ENCODE measurements around the gene MBNL1. TPM values are rescaled to one million over a fixed set of nuclear protein-coding genes. Genes with fewer than 3 reads are reported as not detected.

MBNL1 gene
- polyA plus RNA-seq, 1 experiment = 203 TPM

DNA sequence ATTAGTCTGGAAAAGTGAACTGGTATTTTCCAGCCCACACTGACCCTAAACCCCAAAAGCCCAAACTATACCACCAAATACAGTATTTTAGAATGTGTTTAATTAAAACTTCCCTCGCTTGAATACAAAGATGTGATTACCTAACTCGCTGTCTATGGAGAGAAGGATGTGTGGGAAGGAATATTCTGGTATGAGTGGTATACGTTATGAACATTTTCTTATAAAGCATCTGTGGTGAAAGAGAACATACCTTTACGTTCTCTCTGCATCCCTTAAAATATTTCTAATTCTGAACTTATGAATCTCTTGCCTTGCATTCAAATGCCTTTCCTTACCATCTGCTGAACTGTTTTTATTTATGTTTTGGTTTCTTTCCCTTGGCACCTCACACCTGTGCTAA is 201.4 kb downstream of the MBNL1 start:
- H3K27me3 ChIP-seq (ENCODE audit: control insufficient read depth, insufficient read depth, low read length) = no peaks in the 10 kb centered on the region
- H3K36me3 ChIP-seq (ENCODE audit: control insufficient read depth, insufficient read depth, low read length) = no peaks in the 10 kb centered on the region
- CTCF ChIA-PET = no interaction called here
- POLR2A ChIA-PET = no interaction called here
- TF ChIP-seq, protein P1, sequence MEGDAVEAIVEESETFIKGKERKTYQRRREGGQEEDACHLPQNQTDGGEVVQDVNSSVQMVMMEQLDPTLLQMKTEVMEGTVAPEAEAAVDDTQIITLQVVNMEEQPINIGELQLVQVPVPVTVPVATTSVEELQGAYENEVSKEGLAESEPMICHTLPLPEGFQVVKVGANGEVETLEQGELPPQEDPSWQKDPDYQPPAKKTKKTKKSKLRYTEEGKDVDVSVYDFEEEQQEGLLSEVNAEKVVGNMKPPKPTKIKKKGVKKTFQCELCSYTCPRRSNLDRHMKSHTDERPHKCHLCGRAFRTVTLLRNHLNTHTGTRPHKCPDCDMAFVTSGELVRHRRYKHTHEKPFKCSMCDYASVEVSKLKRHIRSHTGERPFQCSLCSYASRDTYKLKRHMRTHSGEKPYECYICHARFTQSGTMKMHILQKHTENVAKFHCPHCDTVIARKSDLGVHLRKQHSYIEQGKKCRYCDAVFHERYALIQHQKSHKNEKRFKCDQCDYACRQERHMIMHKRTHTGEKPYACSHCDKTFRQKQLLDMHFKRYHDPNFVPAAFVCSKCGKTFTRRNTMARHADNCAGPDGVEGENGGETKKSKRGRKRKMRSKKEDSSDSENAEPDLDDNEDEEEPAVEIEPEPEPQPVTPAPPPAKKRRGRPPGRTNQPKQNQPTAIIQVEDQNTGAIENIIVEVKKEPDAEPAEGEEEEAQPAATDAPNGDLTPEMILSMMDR (IDR thresholded peaks at IDR 0.05; ENCODE audit: insufficient read depth, low read depth, low read length) = no peak
- DNase-seq (ENCODE audit: low read depth) = no peak
- no peak overlapping the region for H3K4me3 ChIP-seq (ENCODE audit: low read depth, low read length)

DNA sequence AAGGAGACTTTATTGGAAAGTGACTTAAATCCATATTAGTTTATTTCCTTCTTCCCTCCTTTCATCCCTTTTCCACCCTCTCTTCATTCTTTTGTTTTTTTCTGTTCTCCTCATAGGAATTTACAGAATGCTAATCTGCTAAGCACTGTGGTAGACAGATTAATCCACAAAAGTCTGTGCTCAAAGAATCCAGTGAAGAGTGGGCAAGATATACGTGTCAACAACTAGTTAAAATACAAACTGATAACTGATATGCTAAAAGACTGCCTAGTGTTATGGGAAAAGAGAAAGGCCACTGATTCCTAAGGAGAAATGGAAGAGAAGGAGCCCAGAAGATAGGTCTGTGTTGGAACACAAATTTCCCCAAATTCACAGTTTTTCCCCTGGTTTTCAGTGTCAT is 202.2 kb downstream of the MBNL1 start:
- Histone ChIP-seq H3K27me3 (ENCODE audit: control insufficient read depth, insufficient read depth, low read length) (no peaks in the 10 kb centered on the region), H3K4me3 (ENCODE audit: low read depth, low read length) (no peak overlapping the region), H3K36me3 (ENCODE audit: control insufficient read depth, insufficient read depth, low read length) (no peaks in the 10 kb centered on the region)
- POLR2A ChIA-PET = no interaction called here
- CTCF ChIA-PET = no interaction called here
- TF ChIP-seq, protein P1 (IDR thresholded peaks at IDR 0.05; ENCODE audit: insufficient read depth, low read depth, low read length) = no peak
- DNase-seq (ENCODE audit: low read depth) = no peak

DNA sequence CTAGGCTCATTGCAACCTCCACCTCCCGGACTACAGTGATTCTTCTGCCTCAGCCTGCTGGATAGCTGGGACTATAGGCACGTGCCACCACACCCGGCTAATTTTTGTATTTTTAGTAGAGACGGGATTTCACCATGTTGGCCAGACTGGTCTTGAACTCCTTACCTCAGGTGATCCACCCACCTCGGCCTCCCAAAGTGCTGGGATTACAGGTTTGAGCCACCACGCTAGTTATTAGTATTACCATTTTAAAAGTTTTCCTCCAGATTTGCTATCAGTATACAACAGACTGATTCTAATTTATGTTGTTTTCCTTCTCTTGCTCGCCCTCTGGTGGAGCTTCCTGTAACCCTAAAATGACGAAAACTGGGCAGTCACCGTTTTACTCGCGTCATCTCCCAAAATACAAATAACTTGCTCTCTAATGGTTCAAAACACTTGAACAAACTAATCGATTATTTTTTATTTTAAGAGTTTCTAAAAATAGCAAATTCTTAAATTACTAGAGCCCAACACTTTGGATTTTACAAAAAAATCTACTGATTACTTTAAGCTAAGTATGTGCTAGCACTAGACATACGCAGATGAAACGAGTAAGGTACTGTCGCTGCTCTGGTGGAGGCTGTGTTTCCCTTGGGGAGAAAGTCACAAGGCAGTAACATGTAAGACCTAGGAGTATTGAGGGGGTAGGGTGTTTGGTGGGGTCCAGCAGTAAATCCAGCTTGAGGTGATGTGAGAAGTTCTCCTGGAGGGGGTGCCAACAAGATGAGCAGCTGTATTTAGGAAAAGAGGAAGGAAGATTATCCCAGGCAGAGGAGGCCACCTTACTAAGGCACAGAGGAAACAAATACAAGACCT is 203.3 kb downstream of the MBNL1 start:
- Histone ChIP-seq H3K27me3 (ENCODE audit: control insufficient read depth, insufficient read depth, low read length) (no peaks in the 10 kb centered on the region), H3K4me3 (ENCODE audit: low read depth, low read length) (no peak overlapping the region), H3K36me3 (ENCODE audit: control insufficient read depth, insufficient read depth, low read length) (no peaks in the 10 kb centered on the region)
- ChIA-PET CTCF (interaction anchor here (0.6 to 2.7 kb wide), 21 partner anchors 10 to 499 kb away, joined by 3 to 25 read pairs (median 4); no protein-coding TSS in a partner anchor), POLR2A (no interaction called here)
- no peak for DNase-seq (ENCODE audit: low read depth)
- TF ChIP-seq, protein P1 (IDR thresholded peaks at IDR 0.05; ENCODE audit: insufficient read depth, low read depth, low read length) = peak; percentile 74

DNA sequence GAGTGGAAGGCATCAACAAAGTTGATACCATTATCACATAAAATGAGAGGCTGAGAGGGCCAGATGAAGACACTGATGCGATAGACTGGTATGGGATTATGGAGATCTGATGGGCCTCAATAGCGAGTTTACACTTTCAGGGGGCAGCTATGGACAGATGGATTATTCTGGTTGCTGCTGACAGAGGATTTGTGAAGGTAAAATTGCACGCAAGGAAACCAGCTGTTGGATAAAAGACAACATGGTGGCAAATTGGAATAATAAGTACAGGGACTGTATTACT is 203.9 kb downstream of the MBNL1 start:
- CTCF ChIA-PET = interaction anchor here (0.8 to 2.7 kb wide), 14 partner anchors 11 to 500 kb away, joined by 3 to 25 read pairs (median 4); no protein-coding TSS in a partner anchor
- no peak overlapping the region for H3K4me3 ChIP-seq (ENCODE audit: low read depth, low read length)
- H3K36me3 ChIP-seq (ENCODE audit: control insufficient read depth, insufficient read depth, low read length) = no peaks in the 10 kb centered on the region
- TF ChIP-seq, protein P1 (IDR thresholded peaks at IDR 0.05; ENCODE audit: insufficient read depth, low read depth, low read length) = no peak
- no peaks in the 10 kb centered on the region for H3K27me3 ChIP-seq (ENCODE audit: control insufficient read depth, insufficient read depth, low read length)
- no peak for DNase-seq (ENCODE audit: low read depth)
- POLR2A ChIA-PET = no interaction called here

DNA sequence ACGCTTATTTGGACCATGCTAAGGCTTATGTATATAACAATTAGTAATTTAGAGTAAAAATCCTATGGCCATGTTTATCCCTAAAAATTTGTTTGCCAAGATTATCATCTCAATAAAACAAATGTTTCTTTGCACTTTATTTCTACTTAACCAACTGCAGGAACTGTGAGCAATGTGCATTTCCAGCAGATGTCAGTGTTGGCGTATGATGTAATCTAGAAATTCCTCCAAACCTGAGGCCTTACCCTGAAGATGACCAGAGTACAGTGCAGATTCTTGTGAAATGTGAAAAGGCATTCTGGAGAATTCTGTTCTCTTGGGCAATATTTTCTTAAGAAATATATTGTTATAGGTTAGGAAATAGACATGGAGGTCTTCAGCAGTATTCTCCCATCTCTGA is 205.9 kb downstream of the MBNL1 start:
- CTCF ChIA-PET = interaction anchor here (1.0 to 1.5 kb wide), 4 partner anchors 27 to 1120 kb away, joined by 3 to 4 read pairs (median 3); no protein-coding TSS in a partner anchor
- peak; percentile 47 for DNase-seq (ENCODE audit: low read depth)
- POLR2A ChIA-PET = no interaction called here
- H3K4me3 ChIP-seq (ENCODE audit: low read depth, low read length) = no peak overlapping the region
- TF ChIP-seq, protein P1 (IDR thresholded peaks at IDR 0.05; ENCODE audit: insufficient read depth, low read depth, low read length) = peak; percentile 67
- no peaks in the 10 kb centered on the region for H3K27me3 ChIP-seq (ENCODE audit: control insufficient read depth, insufficient read depth, low read length)
- no peaks in the 10 kb centered on the region for H3K36me3 ChIP-seq (ENCODE audit: control insufficient read depth, insufficient read depth, low read length)

All from BJ (cell line).